Astrocyte (in vitro differentiated cells and primary cell): ENCODE data around the gene DPPA5. TPM values are rescaled to one million over a fixed set of nuclear protein-coding genes. Genes with fewer than 3 reads are reported as not detected.

Experiments used
- DNase-seq: peaks from one replicate; pipeline ENCODE4 v3.0.0-alpha.2; 2010; ENCODE audit warnings: low read depth
- FAIRE-seq: peaks from 2 replicates; lab custom pipeline; 2011; peaks lifted over from hg19 to GRCh38; lab: Jason Lieb, UNC
- H2AFZ ChIP-seq: 2 replicates; pipeline ENCODE4 v1.6.0; 2012; ENCODE audit warnings: low read depth, low read length, inconsistent platforms
- H3K27ac ChIP-seq: 2 replicates; pipeline ENCODE4 v1.5.1; 2011; ENCODE audit warnings: low read depth, low read length, inconsistent platforms
- H3K27me3 ChIP-seq: 2 replicates; pipeline ENCODE4 v1.6.0; 2011; ENCODE audit warnings: low read length, inconsistent platforms; ENCODE audit not compliant: insufficient read depth
- H3K36me3 ChIP-seq: 2 replicates; pipeline ENCODE4 v1.5.1; 2011; ENCODE audit warnings: low read length, inconsistent platforms; ENCODE audit not compliant: insufficient read depth
- H3K4me1 ChIP-seq: 2 replicates; pipeline ENCODE4 v1.5.1; 2011; ENCODE audit warnings: low read length, inconsistent platforms; ENCODE audit not compliant: insufficient read depth
- H3K4me2 ChIP-seq: 2 replicates; pipeline ENCODE4 v1.6.0; 2012; ENCODE audit warnings: low read length, inconsistent platforms
- H3K4me3 ChIP-seq: 2 replicates; pipeline ENCODE4 v1.5.1; 2011; ENCODE audit warnings: low read depth, mild to moderate bottlenecking, low read length, inconsistent platforms; ENCODE audit not compliant: insufficient read depth
- H3K79me2 ChIP-seq: 2 replicates; pipeline ENCODE4 v1.6.0; 2012; ENCODE audit warnings: mild to moderate bottlenecking, low read length, inconsistent platforms; ENCODE audit not compliant: insufficient read depth
- H3K9ac ChIP-seq: 2 replicates; pipeline ENCODE4 v1.6.0; 2012; ENCODE audit warnings: mild to moderate bottlenecking, low read length, inconsistent platforms
- H3K9me3 ChIP-seq: 2 replicates; pipeline ENCODE4 v1.5.1; 2012; ENCODE audit warnings: low read depth, mild to moderate bottlenecking, low read length, inconsistent platforms; ENCODE audit not compliant: insufficient read depth
- H4K20me1 ChIP-seq: 2 replicates; pipeline ENCODE4 v1.6.0; 2012; ENCODE audit warnings: low read length, inconsistent platforms; ENCODE audit not compliant: insufficient read depth
- H3K27ac Mint-ChIP-seq: one replicate; pipeline ENCODE4 v1.8.0; 2021; ENCODE audit warnings: mild to moderate bottlenecking, mixed read lengths; ENCODE audit not compliant: unreplicated experiment
- H3K27me3 Mint-ChIP-seq: one replicate; pipeline ENCODE4 v1.8.0; 2021; ENCODE audit warnings: low read depth, mixed read lengths; ENCODE audit not compliant: unreplicated experiment
- H3K36me3 Mint-ChIP-seq: one replicate; pipeline ENCODE4 v1.8.0; 2021; ENCODE audit warnings: low read depth, mixed read lengths; ENCODE audit not compliant: unreplicated experiment
- H3K4me1 Mint-ChIP-seq: one replicate; pipeline ENCODE4 v1.8.0; 2021; ENCODE audit warnings: low read depth, mixed read lengths; ENCODE audit not compliant: unreplicated experiment
- H3K4me3 Mint-ChIP-seq: one replicate; pipeline ENCODE4 v1.8.0; 2021; ENCODE audit warnings: mild to moderate bottlenecking, moderate library complexity, mixed read lengths; ENCODE audit not compliant: unreplicated experiment
- H3K9me3 Mint-ChIP-seq: one replicate; pipeline ENCODE4 v1.8.0; 2021; ENCODE audit warnings: mild to moderate bottlenecking, mixed read lengths; ENCODE audit not compliant: unreplicated experiment
- EZH2 ChIP-seq: IDR thresholded peaks from 2 replicates; pipeline ENCODE4 v1.6.1; 2012; ENCODE audit warnings: mild to moderate bottlenecking, low read length, inconsistent platforms; ENCODE audit not compliant: insufficient read depth
- total RNA-seq: library from RNA; stranded (reverse); gene quantifications from 2 replicates; pipeline ENCODE4 v1.2.1, GENCODE V29; 2021
- TF ChIP-seq, protein P1 (sequence below): IDR thresholded peaks from 2 replicates; pipeline ENCODE4 v1.5.1; 2011; ENCODE audit warnings: low read depth, mild to moderate bottlenecking, inconsistent platforms, low read length, moderate library complexity; ENCODE audit not compliant: insufficient read depth

The DPPA5 gene
- total RNA-seq, 1 donor from 2014 or later: not detected

GRCh38 chr6:73328790-73329189 is 25.3 kb downstream of the DPPA5 start:
- H3K4me1 Mint-ChIP-seq: no peaks in the 10 kb centered on the region
- no peaks in the 10 kb centered on the region for H3K36me3 Mint-ChIP-seq
- FAIRE-seq: no peak
- H3K9me3 Mint-ChIP-seq: no peaks in the 10 kb centered on the region
- peaks cover 7% of the 10 kb centered on the region for H3K27me3 ChIP-seq
- no peak overlapping the region for H3K4me2 ChIP-seq
- no peak overlapping the region for H3K27ac Mint-ChIP-seq
- peaks cover 5% of the 10 kb centered on the region for H3K27me3 Mint-ChIP-seq
- H3K79me2 ChIP-seq: no peaks in the 10 kb centered on the region
- no peaks in the 10 kb centered on the region for H3K4me1 ChIP-seq
- TF ChIP-seq, protein P1, sequence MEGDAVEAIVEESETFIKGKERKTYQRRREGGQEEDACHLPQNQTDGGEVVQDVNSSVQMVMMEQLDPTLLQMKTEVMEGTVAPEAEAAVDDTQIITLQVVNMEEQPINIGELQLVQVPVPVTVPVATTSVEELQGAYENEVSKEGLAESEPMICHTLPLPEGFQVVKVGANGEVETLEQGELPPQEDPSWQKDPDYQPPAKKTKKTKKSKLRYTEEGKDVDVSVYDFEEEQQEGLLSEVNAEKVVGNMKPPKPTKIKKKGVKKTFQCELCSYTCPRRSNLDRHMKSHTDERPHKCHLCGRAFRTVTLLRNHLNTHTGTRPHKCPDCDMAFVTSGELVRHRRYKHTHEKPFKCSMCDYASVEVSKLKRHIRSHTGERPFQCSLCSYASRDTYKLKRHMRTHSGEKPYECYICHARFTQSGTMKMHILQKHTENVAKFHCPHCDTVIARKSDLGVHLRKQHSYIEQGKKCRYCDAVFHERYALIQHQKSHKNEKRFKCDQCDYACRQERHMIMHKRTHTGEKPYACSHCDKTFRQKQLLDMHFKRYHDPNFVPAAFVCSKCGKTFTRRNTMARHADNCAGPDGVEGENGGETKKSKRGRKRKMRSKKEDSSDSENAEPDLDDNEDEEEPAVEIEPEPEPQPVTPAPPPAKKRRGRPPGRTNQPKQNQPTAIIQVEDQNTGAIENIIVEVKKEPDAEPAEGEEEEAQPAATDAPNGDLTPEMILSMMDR: no peak
- no peak for TF ChIP-seq EZH2
- H3K4me3 Mint-ChIP-seq: no peak overlapping the region
- no peaks in the 10 kb centered on the region for H4K20me1 ChIP-seq
- H3K9ac ChIP-seq: no peak overlapping the region
- H3K9me3 ChIP-seq: no peaks in the 10 kb centered on the region
- no peak overlapping the region for H3K4me3 ChIP-seq
- no peak overlapping the region for H3K27ac ChIP-seq
- no peak overlapping the region for H2AFZ ChIP-seq
- no peaks in the 10 kb centered on the region for H3K36me3 ChIP-seq
- no peak for DNase-seq

DNA sequence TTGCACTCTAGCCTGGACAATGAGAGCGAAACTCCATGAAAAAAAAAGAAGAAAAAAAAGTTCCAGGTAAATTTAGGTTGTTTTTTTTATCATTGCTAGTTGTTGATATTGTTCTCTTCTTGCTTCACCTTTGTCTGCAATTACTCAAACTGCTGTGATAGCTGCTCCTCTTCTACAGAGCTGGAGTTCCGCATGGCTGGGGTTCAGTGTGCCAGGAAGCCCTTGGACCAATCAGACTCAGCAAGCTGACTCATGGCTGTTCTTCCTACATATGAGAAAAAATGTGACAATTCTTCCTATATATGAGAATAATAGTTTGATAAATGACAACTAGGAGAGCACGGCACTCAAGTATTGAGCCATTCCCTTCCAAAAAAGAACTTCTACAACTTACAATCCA is 28.4 kb downstream of the DPPA5 start:
- Histone ChIP-seq H3K79me2 (no peaks in the 10 kb centered on the region), H3K27me3 (no peaks in the 10 kb centered on the region)
- H3K27me3 Mint-ChIP-seq: no peaks in the 10 kb centered on the region

GRCh38 chr6:73323323-73323722 is 30.8 kb downstream of the DPPA5 start:
- Mint-ChIP-seq H3K27me3 (no peaks in the 10 kb centered on the region), H3K9me3 (peaks cover 6% of the 10 kb centered on the region), H3K27ac (no peak overlapping the region), H3K36me3 (no peaks in the 10 kb centered on the region), H3K4me1 (no peaks in the 10 kb centered on the region), H3K4me3 (no peak overlapping the region)
- no peak overlapping the region for H3K9ac ChIP-seq
- no peaks in the 10 kb centered on the region for H3K27me3 ChIP-seq
- no peak overlapping the region for H3K27ac ChIP-seq
- no peaks in the 10 kb centered on the region for H3K9me3 ChIP-seq
- no peak for FAIRE-seq
- no peaks in the 10 kb centered on the region for H3K4me1 ChIP-seq
- no peak overlapping the region for H2AFZ ChIP-seq
- DNase-seq: no peak
- no peak overlapping the region for H3K4me2 ChIP-seq
- TF ChIP-seq EZH2: no peak
- TF ChIP-seq, protein P1: no peak
- H3K36me3 ChIP-seq: no peaks in the 10 kb centered on the region
- H3K4me3 ChIP-seq: no peak overlapping the region
- no peaks in the 10 kb centered on the region for H4K20me1 ChIP-seq
- no peaks in the 10 kb centered on the region for H3K79me2 ChIP-seq

More for the DNA sequence above, 28.4 kb downstream of the DPPA5 start:
- Mint-ChIP-seq H3K36me3 (no peaks in the 10 kb centered on the region), H3K9me3 (peaks cover 4% of the 10 kb centered on the region), H3K4me1 (no peaks in the 10 kb centered on the region), H3K27ac (no peak overlapping the region), H3K4me3 (no peak overlapping the region)
- no peak overlapping the region for H3K27ac ChIP-seq
- H3K4me1 ChIP-seq: no peaks in the 10 kb centered on the region
- no peaks in the 10 kb centered on the region for H3K36me3 ChIP-seq
- no peak overlapping the region for H2AFZ ChIP-seq
- H3K4me2 ChIP-seq: no peak overlapping the region
- no peak for FAIRE-seq
- no peaks in the 10 kb centered on the region for H3K9me3 ChIP-seq
- TF ChIP-seq, protein P1: no peak
- no peak for TF ChIP-seq EZH2
- H4K20me1 ChIP-seq: no peaks in the 10 kb centered on the region
- no peak for DNase-seq
- no peak overlapping the region for H3K9ac ChIP-seq
- no peak overlapping the region for H3K4me3 ChIP-seq
